Activated gamma-delta T cell (primary cell): ENCODE data around the gene TMCO4.
"Not testable (repeated sequence)": the region's sequence is repeated elsewhere in the genome, so short reads cannot be mapped to it uniquely, and the experiment has no call there.

Experiments used
- DNase-seq: peaks from one replicate; lab custom pipeline; 2025; lab: John Stamatoyannopoulos, UW

The TMCO4 gene

GRCh38 chr1:19656134-19656779 lies 143.5 kb downstream of the TMCO4 start:
- no peak for DNase-seq

- no peak for DNase-seq
These were observed 144.0 kb downstream of the TMCO4 start for GRCh38 chr1:19655718-19656080.

GRCh38 chr1:19654886-19655717 lies 144.6 kb downstream of the TMCO4 start:
- DNase-seq = no peak

- no peak for DNase-seq
These were observed 145.3 kb downstream of the TMCO4 start for GRCh38 chr1:19654386-19654785.

GRCh38 chr1:19651141-19651737 lies 148.5 kb downstream of the TMCO4 start:
- DNase-seq = no peak

- DNase-seq = no peak
These were observed 149.1 kb downstream of the TMCO4 start for GRCh38 chr1:19650416-19651140.

GRCh38 chr1:19648689-19649088 lies 151.0 kb downstream of the TMCO4 start:
- DNase-seq = no peak

- DNase-seq = no peak
These were observed 151.5 kb downstream of the TMCO4 start for GRCh38 chr1:19648239-19648638.

GRCh38 chr1:19647643-19648042 lies 152.1 kb downstream of the TMCO4 start:
- no peak for DNase-seq

- no peak for DNase-seq
These were observed 153.1 kb downstream of the TMCO4 start for GRCh38 chr1:19646377-19647319.

GRCh38 chr1:19645411-19646251 lies 154.1 kb downstream of the TMCO4 start:
- no peak for DNase-seq

- DNase-seq = no peak
These were observed 154.9 kb downstream of the TMCO4 start for GRCh38 chr1:19644681-19645410.

GRCh38 chr1:19644395-19644680 lies 155.4 kb downstream of the TMCO4 start:
- DNase-seq = no peak

GRCh38 chr1:19643602-19644394 lies 155.9 kb downstream of the TMCO4 start, which contains the start of gene NBL1:
Gene NBL1 (plus strand): TSS chr1:19644311. CDS start chr1:19655031, 10,720 bp downstream.
- DNase-seq = peak; percentile 44

GRCh38 chr1:19643121-19643520 lies 156.6 kb downstream of the TMCO4 start:
- DNase-seq = no peak

- no peak for DNase-seq
These were observed 159.1 kb downstream of the TMCO4 start for GRCh38 chr1:19640363-19641316.

- DNase-seq = no peak
These were observed 159.7 kb downstream of the TMCO4 start for GRCh38 chr1:19639999-19640362.

- not testable (repeated sequence) for DNase-seq
These were observed 160.5 kb downstream of the TMCO4 start for GRCh38 chr1:19639228-19639627.
